HTR-8/SVneo (cell line): Measurements from ENCODE around the gene BCAR1.
A peak's percentile ranks its signal among the peaks of the same experiment; 100 is the strongest.
"Not testable (repeated sequence)": the region's sequence is repeated elsewhere in the genome, so short reads cannot be mapped to it uniquely, and the experiment has no call there.

Source experiments
- DNase-seq: peaks from one replicate; pipeline ENCODE4 v3.0.0; 2011; ENCODE audit warnings: low spot score, mixed read lengths; ENCODE audit not compliant: insufficient read length
- FAIRE-seq: peaks from 2 replicates; lab custom pipeline; 2011; peaks lifted over from hg19 to GRCh38; lab: Jason Lieb, UNC

BCAR1 gene

GRCh38 chr16:75251280-75252048 lies at the start of gene BCAR1:
BCAR1 (minus strand) TSS chr16:75251624; CDS start chr16:75251482, 142 bp downstream.
- DNase-seq, result peak; percentile 83
- FAIRE-seq, result peak; percentile 99

GRCh38 chr16:75298267-75298666 lies 46.8 kb upstream of the BCAR1 start:
- DNase-seq (no peak), FAIRE-seq (no peak)

GRCh38 chr16:75296606-75297005 lies 45.2 kb upstream of the BCAR1 start:
- DNase-seq, result no peak
- FAIRE-seq, result no peak

GRCh38 chr16:75294773-75295459 lies 43.5 kb upstream of the BCAR1 start:
- FAIRE-seq, result no peak
- DNase-seq, result no peak

- FAIRE-seq, result no peak
These were observed 42.3 kb upstream of the BCAR1 start for GRCh38 chr16:75293772-75294171.

GRCh38 chr16:75293173-75293572 lies 41.7 kb upstream of the BCAR1 start:
- FAIRE-seq (no peak), DNase-seq (no peak)

More at GRCh38 chr16:75293772-75294171, 42.3 kb upstream of the BCAR1 start:
- DNase-seq, result no peak

GRCh38 chr16:75292691-75293090 lies 41.3 kb upstream of the BCAR1 start:
- DNase-seq (no peak), FAIRE-seq (no peak)

GRCh38 chr16:75289189-75289588 lies 37.8 kb upstream of the BCAR1 start:
- DNase-seq (no peak), FAIRE-seq (no peak)

GRCh38 chr16:75288596-75289120 lies 37.2 kb upstream of the BCAR1 start:
- FAIRE-seq (no peak), DNase-seq (no peak)

GRCh38 chr16:75288181-75288580 lies 36.8 kb upstream of the BCAR1 start:
- DNase-seq (no peak), FAIRE-seq (no peak)

GRCh38 chr16:75287708-75288107 lies 36.3 kb upstream of the BCAR1 start:
- DNase-seq (no peak), FAIRE-seq (no peak)

GRCh38 chr16:75286389-75286788 lies 35.0 kb upstream of the BCAR1 start:
- DNase-seq (no peak), FAIRE-seq (no peak)

- DNase-seq, result no peak
- peak; percentile 36 for FAIRE-seq
These were observed 31.2 kb upstream of the BCAR1 start for GRCh38 chr16:75282466-75283281.

GRCh38 chr16:75281826-75282225 lies 30.4 kb upstream of the BCAR1 start:
- DNase-seq, result no peak
- no peak for FAIRE-seq

- not testable (repeated sequence) for DNase-seq, FAIRE-seq
These were observed 29.6 kb upstream of the BCAR1 start for GRCh38 chr16:75281009-75281408.

- DNase-seq, result no peak
- no peak for FAIRE-seq
These were observed 28.9 kb upstream of the BCAR1 start for GRCh38 chr16:75280331-75280804.

- FAIRE-seq (peak; percentile 85), DNase-seq (no peak)
These were observed 27.9 kb upstream of the BCAR1 start for GRCh38 chr16:75279305-75279704.

- DNase-seq (no peak), FAIRE-seq (no peak)
These were observed 21.9 kb upstream of the BCAR1 start for GRCh38 chr16:75273054-75273925.

GRCh38 chr16:75272629-75273028 lies 21.2 kb upstream of the BCAR1 start:
- FAIRE-seq, DNase-seq: not testable (repeated sequence)
